ENCODE measurements around the gene DTX3. TPM values are rescaled to one million over a fixed set of nuclear protein-coding genes. Genes with fewer than 3 reads are reported as not detected.
A peak's percentile ranks its signal among the peaks of the same experiment; 100 is the strongest.

The DTX3 gene
- total RNA-seq, 2 donors from 2014 or later = 4.6 to 12.2 TPM

GRCh38 chr12:57607958-57608663 lies 3.5 kb downstream of the DTX3 start:
- no peaks in the 10 kb centered on the region for H3K9me3 ChIP-seq
- ATAC-seq = no peak
- H3K27me3 ChIP-seq = no peaks in the 10 kb centered on the region
- TF ChIP-seq POLR2A (IDR thresholded peaks at IDR 0.05) (no peak), CTCF (IDR thresholded peaks at IDR 0.05) (no peak)
- H3K27ac ChIP-seq = no peak overlapping the region
- no peak for DNase-seq
- 85 to 90% methylated on average over 12 of the region's 12 CpGs for WGBS, 2 donors
- peaks cover 41% of the 10 kb centered on the region for H3K4me1 ChIP-seq
- intact Hi-C loops (cut with DNase I) = no loop called here
- H3K4me3 ChIP-seq = no peak overlapping the region
- H3K36me3 ChIP-seq (replicated peaks in 1 of 2; ENCODE audit: insufficient read depth in 1 of 2, low read depth in 2 of 2) = no peaks in the 10 kb centered on the region

DNA sequence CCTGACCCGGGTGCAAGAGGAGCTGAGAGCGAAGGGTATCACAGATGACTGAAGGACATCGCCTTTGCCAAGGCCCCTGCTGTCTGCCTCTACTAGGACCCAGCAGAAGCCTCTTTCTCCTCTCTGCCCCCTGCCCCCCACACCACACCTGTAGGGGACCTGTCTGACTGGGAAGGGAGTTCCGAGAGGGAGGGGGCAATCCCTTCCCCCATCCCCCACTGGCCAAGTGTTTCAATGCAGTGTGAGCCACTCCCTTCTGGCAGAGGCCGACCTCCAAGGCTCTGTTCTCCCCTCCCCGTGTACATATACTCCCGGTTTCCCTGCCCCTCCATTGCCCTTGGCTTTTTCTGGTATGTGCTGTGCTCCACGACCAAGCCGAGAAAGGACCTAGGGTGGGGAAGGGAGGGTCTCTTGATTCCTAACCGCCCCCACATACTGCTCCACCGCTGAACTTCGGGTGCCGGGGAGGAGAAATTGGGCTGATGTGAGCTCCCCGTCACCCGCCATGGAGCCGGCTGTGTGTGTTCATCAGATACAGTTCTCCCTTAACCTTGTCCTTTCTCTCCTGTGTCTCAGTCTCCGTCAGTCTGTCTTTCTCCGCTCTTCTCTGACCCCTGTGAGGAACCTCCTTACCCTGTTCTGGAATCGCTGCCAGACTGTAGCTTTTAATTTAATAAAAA lies 4.6 kb downstream of the DTX3 start:
- Histone ChIP-seq H3K4me3 (no peak overlapping the region), H3K27me3 (no peaks in the 10 kb centered on the region), H3K36me3 (replicated peaks in 1 of 2; ENCODE audit: insufficient read depth in 1 of 2, low read depth in 2 of 2) (no peaks in the 10 kb centered on the region), H3K9me3 (no peaks in the 10 kb centered on the region), H3K27ac (no peak overlapping the region), H3K4me1 (peaks cover 33% of the 10 kb centered on the region)
- intact Hi-C loops (cut with DNase I) = no loop called here
- 69 to 81% methylated on average over 19 of the region's 19 CpGs for WGBS, 2 donors
- DNase-seq = no peak
- TF ChIP-seq CTCF (IDR thresholded peaks at IDR 0.05) = no peak
- no peak for TF ChIP-seq POLR2A (IDR thresholded peaks at IDR 0.05)
- ATAC-seq = no peak

- no peaks in the 10 kb centered on the region for H3K9me3 ChIP-seq
- H3K4me1 ChIP-seq = peaks cover 30% of the 10 kb centered on the region
- TF ChIP-seq CTCF (IDR thresholded peaks at IDR 0.05) (no peak), POLR2A (IDR thresholded peaks at IDR 0.05) (no peak)
- no peak for DNase-seq
- H3K4me3 ChIP-seq = no peak overlapping the region
- ATAC-seq = no peak
- intact Hi-C loops (cut with DNase I) = no loop called here
- no peak overlapping the region for H3K27ac ChIP-seq
- no peaks in the 10 kb centered on the region for H3K36me3 ChIP-seq (replicated peaks in 1 of 2; ENCODE audit: insufficient read depth in 1 of 2, low read depth in 2 of 2)
- 32 to 34% methylated on average over 24 to 34 of the region's 34 CpGs for WGBS, 2 donors
- no peaks in the 10 kb centered on the region for H3K27me3 ChIP-seq
Measured at GRCh38 chr12:57609781-57610553, 5.3 kb downstream of the DTX3 start.

- Histone ChIP-seq H3K9me3 (no peaks in the 10 kb centered on the region), H3K27ac (peak overlapping the region in 1 of 4 donors; percentile 28), H3K27me3 (no peaks in the 10 kb centered on the region), H3K36me3 (replicated peaks in 1 of 2; ENCODE audit: insufficient read depth in 1 of 2, low read depth in 2 of 2) (no peaks in the 10 kb centered on the region), H3K4me3 (no peak overlapping the region), H3K4me1 (peaks cover 24% of the 10 kb centered on the region)
- TF ChIP-seq POLR2A (IDR thresholded peaks at IDR 0.05) = no peak
- TF ChIP-seq CTCF (IDR thresholded peaks at IDR 0.05) = no peak
- peak in 2 of 4 donors; percentile 27 to 43 for DNase-seq
- intact Hi-C loops (cut with DNase I) = no loop called here
- WGBS, 2 donors = 9 to 25% methylated on average over 25 to 29 of the region's 29 CpGs
- peak; percentile 7 for ATAC-seq
Measured at GRCh38 chr12:57610554-57611107, 6.0 kb downstream of the DTX3 start.

Measured in body of pancreas (tissue), 4 donors.